Glomerular visceral epithelial cell (primary cell): Measurements from ENCODE around the gene PATZ1.
"Not testable (repeated sequence)": the region's sequence is repeated elsewhere in the genome, so short reads cannot be mapped to it uniquely, and the experiment has no call there.

Experiments
- DNase-seq: peaks from one replicate; pipeline ENCODE4 v3.0.0-alpha.2; 2016; ENCODE audit errors: extremely low spot score

The PATZ1 gene

DNA sequence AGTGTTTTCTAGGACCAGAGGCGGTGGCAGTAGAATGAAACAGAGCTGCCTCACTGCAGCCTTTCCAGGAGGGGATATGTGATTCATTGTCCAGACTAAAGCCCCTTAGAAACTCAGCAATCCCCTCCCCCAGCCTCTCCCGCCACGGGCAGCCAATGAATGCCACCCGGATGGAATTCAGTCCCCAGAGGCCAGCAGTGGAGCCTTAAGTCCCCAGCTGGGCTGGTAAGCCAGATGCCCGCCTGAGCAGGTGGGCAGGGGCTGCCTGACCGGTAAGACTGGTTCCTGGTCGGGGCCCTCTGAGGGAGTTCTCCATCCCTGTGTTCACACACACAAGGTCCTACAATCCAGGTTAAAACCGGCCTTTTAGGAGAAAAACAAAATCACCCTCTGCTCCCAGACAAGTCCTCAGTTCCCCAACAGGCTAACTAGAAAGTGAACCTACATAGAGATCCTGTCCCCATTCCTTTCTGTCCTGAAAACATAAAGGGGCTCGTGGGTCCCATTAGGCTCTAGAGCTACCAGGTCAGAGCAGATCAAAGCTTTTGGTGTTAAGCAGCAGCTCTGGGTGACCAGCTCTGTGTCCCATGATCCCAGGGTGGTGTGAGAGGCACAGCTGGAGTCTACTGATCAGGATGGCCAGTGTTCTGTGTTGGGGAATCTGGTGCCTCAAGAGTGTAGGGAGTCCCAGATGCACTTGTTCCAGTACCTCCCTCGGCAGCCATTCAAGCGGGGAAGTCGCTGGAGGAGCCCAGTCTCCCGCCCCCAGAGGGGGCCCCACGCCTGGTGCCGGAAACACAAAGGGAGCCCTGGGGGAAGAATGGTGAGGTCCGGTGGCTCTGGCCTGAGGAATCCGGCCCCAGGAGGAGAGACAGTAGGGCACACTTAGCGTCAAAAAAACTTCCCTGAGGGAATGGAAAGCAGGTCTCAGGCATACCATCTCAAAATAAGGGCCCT is 2.6 kb downstream of the PATZ1 start:
- DNase-seq = peak; percentile 41

GRCh38 chr22:31342389-31343140 is 3.6 kb downstream of the PATZ1 start:
- no peak for DNase-seq

DNA sequence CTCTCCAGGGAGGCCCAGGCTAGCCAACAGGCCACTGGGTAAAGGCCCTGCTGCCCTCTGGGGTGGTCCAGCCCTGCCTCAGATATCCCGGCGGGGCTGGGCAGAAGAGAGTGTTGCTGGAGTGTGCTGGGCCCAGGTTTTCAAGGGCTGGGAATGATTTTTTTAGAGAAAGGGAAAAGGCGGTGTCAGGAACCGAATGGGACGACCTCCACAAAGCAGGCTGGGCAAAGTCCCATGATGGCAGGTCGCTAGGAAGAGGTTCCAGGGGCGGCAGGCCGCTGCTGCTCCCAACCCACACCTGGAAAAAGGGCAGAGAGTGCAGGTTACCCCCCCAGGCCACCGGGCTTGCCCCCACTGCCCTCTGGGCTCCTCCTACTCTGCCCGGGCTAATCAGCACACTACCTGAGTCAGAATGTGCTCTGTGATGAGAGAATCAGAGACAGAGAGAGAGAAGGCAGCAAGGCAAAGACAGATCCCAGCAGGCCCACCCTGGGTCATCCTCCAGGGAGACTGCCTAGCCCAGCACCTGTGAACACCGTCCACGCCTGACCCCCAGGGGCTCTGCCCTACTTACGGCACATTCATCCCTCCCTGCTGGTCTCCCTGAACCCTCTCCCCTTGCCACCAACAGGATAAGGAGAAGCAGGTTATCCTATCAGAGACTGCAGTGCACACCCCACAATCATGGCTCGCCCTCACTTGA is 4.6 kb downstream of the PATZ1 start:
- DNase-seq = no peak

- DNase-seq = no peak
Observed at GRCh38 chr22:31340765-31341247, 5.3 kb downstream of the PATZ1 start.

DNA sequence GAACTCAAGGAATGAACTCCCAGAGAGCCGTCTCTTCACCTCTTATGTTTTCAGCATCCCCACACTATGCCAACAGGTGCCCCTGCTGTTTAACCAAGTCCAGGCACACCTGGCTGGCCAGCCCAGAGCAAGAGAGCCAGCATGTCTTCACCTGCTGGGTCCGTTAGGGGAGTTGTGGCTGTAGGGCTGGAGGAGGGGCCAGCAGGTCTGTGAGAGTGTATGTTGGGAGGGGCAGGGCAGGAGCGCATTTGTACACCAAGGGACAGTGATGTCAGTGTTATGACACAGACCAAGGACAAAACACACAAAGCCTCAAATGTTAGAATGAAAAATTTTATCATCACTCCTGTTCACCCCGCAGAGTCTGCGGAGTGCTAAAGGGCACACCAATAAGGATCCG is 5.8 kb downstream of the PATZ1 start:
- DNase-seq = no peak

GRCh38 chr22:31339148-31339832 is 6.9 kb downstream of the PATZ1 start:
- DNase-seq = no peak

- peak; percentile 33 for DNase-seq
Observed at GRCh38 chr22:31337178-31337577, 9.0 kb downstream of the PATZ1 start.

DNA sequence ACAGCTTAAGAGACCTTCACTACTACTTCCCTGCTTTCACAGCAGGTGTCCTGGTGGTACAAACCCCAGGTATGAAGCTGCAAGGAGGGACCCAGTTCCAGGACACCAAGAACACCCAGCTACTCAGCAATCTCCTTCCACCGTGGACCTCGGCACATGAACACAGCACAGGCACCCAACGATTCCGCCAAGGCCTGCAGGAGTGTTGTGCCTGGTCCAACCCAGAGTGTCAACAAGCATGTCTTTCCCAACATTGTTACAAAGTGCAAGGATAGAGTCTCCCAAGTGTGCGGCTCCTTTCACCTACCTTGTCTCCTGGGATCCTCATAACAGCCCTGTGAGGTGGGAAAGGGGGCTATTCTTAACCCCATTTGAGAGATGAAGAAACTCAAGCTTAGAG is 11.8 kb downstream of the PATZ1 start:
- no peak for DNase-seq

DNA sequence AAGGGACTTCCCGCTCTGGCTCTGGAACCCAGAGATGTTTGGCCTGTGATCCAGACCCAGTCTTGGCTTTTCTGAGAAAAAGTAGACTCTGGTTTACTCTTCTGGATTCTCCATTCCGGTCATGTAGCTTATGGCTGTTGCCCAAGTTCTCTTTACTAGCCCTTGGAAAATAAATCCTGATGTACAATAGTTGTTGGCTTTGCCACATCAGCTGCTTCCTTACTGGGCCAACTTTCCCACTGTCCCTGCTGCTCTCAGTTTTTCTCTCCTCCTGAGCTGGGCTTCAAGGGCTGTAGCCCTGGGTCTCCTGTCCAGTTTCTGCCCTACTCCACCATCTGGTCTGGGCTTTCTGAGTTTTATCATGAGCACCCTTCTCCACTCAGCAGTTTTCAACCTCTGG is 12.5 kb downstream of the PATZ1 start:
- DNase-seq = no peak

- no peak for DNase-seq
Observed at GRCh38 chr22:31332886-31333285, 13.3 kb downstream of the PATZ1 start.

- DNase-seq = no peak
Observed at GRCh38 chr22:31332010-31332409, 14.1 kb downstream of the PATZ1 start.

- no peak for DNase-seq
Observed at GRCh38 chr22:31329453-31330215, 16.5 kb downstream of the PATZ1 start.

DNA sequence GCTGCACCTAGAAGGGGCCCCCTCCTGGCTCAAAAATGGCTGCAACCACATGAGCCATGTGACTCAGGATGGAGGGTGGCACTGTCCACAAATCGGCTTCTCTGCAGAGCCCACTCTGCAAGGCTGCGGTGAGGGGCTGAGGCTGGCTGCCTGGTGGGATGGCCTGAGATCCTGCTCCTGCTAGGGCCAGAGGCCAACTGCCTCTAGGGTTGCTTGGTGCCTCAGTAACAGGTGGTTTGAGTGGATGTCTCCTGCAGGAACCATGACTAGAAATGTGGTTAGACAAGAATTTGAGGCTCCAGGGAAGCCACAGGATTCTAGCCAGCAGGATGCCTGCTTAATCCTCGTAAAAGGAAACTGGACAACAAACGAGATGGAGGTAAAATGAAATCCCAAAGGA is 17.1 kb downstream of the PATZ1 start:
- peak; percentile 51 for DNase-seq

DNA sequence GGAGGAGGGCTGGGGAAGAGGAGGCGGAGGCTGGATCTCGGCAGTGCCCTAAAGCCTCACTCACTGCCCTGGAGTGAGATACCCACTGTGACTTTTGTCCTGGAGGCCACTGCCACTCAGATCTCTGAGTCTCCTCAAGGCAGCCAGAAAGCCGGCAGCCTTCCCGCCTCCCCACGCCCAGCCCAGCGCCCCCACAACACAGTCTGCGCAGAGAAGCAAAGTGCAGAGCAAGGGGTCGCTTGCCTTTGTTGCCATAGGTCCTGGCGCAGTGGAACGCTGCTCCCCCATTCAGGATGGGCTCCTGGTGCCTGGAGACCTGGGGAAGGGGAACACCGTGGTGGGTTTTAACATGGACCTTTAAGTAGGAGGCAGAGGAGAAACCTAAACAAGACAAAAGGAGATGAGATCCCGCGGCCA is 17.6 kb downstream of the PATZ1 start:
- DNase-seq = no peak

DNA sequence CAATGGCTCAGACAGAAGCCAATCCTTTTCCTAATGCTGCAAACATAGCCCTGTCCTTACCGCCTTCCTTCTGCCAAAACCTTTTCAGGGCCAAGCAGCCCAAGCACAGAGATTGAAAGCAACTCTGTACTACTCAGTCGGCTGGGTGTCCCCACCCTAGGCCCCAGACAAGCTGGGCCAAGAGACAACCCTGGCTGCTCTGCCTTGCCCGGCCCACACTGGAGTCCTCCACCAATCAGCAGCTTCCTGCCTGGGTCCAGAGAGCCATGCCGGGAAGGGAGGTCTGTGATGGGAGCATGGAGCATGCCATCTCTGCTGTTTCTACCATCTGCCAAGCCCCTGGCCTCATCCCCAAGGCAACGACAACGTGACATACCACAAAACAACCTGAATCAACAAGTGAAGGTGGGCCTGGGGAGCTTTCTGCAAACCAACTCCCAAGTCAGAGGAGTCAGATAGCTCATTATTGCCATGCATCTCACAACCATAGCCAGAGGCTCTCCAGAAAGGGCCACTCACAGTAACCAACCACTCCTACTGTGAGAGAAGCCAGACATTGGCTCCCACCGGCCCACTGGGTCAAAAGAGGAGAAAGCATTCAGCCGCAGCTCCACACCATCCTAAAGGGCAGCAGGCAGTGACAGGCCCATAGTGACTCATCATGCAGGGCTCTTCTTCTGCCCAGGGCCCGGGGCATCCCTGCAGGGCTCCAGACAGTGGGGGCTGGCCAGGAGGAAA is 18.2 kb downstream of the PATZ1 start:
- peak; percentile 16 for DNase-seq

DNA sequence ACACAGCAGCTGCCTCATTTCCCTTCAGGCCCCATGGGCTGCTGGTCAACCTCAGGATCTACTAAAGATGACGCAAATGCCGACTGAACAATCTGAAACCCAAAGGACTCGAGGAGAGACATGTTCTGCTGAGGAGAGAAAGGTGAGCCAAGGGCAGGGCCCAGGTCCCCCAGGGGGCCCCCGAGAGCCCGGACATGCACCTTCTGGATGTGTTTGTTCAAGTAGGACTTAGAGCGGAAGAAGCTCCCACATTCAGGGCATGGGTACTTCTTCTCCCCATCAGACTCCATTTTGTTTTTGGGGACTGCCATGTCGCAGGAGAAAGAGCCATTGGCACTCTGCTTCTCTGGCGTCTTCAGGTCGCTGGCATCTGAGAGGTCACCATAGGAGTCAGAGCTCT is 19.3 kb downstream of the PATZ1 start:
- DNase-seq = no peak

GRCh38 chr22:31323578-31324550 is 22.3 kb downstream of the PATZ1 start:
- DNase-seq = no peak

GRCh38 chr22:31321421-31321820 is 24.7 kb downstream of the PATZ1 start:
- DNase-seq = no peak

- not testable (repeated sequence) for DNase-seq
Observed at GRCh38 chr22:31314220-31314619, 31.9 kb downstream of the PATZ1 start.
